Peyer's patch (tissue), 4 donors: Measurements from ENCODE around the gene NSFL1C. TPM values are rescaled to one million over a fixed set of nuclear protein-coding genes. Genes with fewer than 3 reads are reported as not detected.

Experiments used
- DNase-seq, 3 donors: peaks; one replicate each; pipeline ENCODE4 v3.0.0-alpha.2; 2017 to 2019
- H3K27ac ChIP-seq, 4 donors: fragments of 200-600 bp; sonication (generic); one replicate each; pipeline ENCODE4 v1.5.1; 2016 to 2019
- H3K27me3 ChIP-seq, 2 donors: fragments of 200-600 bp; sonication (generic); one replicate each; pipeline ENCODE4 v1.5.1; 2019
- H3K36me3 ChIP-seq, 3 donors: fragments of 200-600 bp; sonication (generic); one replicate each; pipeline ENCODE4 v1.5.1; 2016 to 2019
- H3K4me1 ChIP-seq, 4 donors: fragments of 200-600 bp; sonication (generic); one replicate each; pipeline ENCODE4 v1.5.1; 2016 to 2019
- H3K4me3 ChIP-seq, 4 donors: fragments of 200-600 bp; sonication (generic); 1 replicate in 3 of 4; 2 replicates in 1 of 4; pipeline ENCODE4 v1.5.1; 2016 to 2019; ENCODE audit warnings: mild to moderate bottlenecking in 1 of 4
- H3K9me3 ChIP-seq, 4 donors: fragments of 200-600 bp; sonication (generic); one replicate each; pipeline ENCODE4 v1.5.1; 2016 to 2019; ENCODE audit warnings: mild to moderate bottlenecking in 1 of 4
- CTCF ChIP-seq, 6 experiments: fragments of 450-650 bp in 4 of 6; fragments of 200-600 bp in 2 of 6; sonication (generic) in 1 of 6; IDR thresholded peaks; one replicate each; pipeline ENCODE4 v1.5.1; 2017 to 2019; ENCODE audit warnings: antibody characterized with exemption in 6 of 6, mild to moderate bottlenecking in 3 of 6, moderate library complexity in 1 of 6
- POLR2A ChIP-seq, 2 donors: fragments of 450-650 bp; IDR thresholded peaks; one replicate each; pipeline ENCODE4 v1.5.1; 2017; ENCODE audit warnings: antibody characterized with exemption in 2 of 2, mild to moderate bottlenecking in 2 of 2, moderate library complexity in 2 of 2
- total RNA-seq, 4 donors: library from RNA; depleted of rRNA; stranded (reverse); fragments of >200 nt; gene quantifications; one replicate each; pipeline ENCODE4 v1.1.0, GENCODE V29; 2016

NSFL1C gene
- total RNA-seq, 4 donors from 2014 or later = 49.9 to 82.5 (median 59.8) TPM

GRCh38 chr20:1473246-1474220, 6.9 kb upstream of the NSFL1C start:
- peak overlapping the region in 1 of 4 donors; percentile 52 for H3K27ac ChIP-seq
- H3K4me1 ChIP-seq = peaks cover 0 to 31% (median 4%) of the 10 kb centered on the region in 4 donors
- no peak for TF ChIP-seq CTCF (IDR thresholded peaks at IDR 0.05)
- H3K4me3 ChIP-seq = no peak overlapping the region
- no peaks in the 10 kb centered on the region for H3K27me3 ChIP-seq
- H3K9me3 ChIP-seq = no peaks in the 10 kb centered on the region
- H3K36me3 ChIP-seq = no peaks in the 10 kb centered on the region
- no peak for DNase-seq

DNA sequence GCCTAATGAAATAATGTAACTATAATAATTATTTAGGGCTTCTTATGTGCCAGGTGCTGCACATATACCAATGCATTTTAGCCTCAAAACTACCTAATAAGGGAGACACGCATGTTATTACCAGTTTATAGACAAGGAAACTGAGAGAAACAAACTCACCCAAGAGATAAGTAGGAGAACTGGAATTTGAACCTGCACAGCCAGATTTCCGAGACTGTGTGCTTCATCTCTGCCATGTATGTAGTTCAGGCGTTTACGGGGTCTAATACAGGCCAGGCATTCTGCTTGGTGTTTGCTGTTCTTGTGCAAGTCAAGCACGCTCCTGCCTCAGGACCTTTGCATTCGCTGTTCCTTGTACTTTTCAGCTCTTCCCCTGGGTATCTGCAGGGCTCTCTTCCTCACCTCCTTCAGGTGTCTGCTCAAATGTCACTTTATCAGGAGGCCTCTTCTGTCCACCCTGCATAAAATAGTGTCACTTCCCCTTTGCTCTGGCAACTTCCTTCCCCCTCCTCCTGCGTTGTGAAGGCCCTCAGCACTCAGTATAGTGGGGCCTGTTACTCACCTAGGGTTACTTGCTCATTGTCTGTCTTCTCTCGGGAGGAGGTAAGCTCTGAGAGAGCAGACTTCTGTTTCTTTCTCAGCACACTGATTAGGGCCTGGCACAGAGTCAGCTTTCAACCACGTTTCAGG, 6.1 kb upstream of the NSFL1C start:
- Histone ChIP-seq H3K4me1 (peaks cover 0 to 38% (median 4%) of the 10 kb centered on the region in 4 donors), H3K9me3 (no peaks in the 10 kb centered on the region), H3K27ac (peak overlapping the region in 1 of 4 donors; percentile 52), H3K36me3 (no peaks in the 10 kb centered on the region), H3K27me3 (no peaks in the 10 kb centered on the region), H3K4me3 (no peak overlapping the region)
- TF ChIP-seq POLR2A (IDR thresholded peaks at IDR 0.05) (no peak), CTCF (IDR thresholded peaks at IDR 0.05) (no peak)
- peak in 1 of 3 donors; percentile 32 for DNase-seq

DNA sequence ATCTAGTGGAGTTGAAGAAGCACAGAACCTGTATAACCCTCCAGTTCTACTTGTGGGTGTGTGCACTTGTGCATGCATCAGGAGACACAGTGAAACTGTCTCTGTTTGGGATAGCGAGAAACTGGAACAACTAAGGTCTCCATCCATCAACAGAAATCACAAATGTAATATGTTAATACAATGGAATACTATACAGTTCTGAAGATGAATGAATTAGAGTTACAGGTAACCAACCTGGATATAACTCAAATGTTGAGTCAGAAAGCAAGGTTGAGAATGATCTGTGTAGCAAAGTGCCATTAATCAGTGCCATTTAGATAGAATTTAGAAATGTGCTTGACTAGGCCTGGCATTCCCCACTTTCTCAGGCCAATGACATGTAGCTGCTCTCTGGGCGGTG, 4.6 kb upstream of the NSFL1C start:
- Histone ChIP-seq H3K9me3 (no peaks in the 10 kb centered on the region), H3K4me1 (peaks cover 0 to 43% (median 7%) of the 10 kb centered on the region in 4 donors), H3K4me3 (no peak overlapping the region), H3K36me3 (no peaks in the 10 kb centered on the region), H3K27me3 (no peaks in the 10 kb centered on the region), H3K27ac (no peak overlapping the region)
- TF ChIP-seq POLR2A (IDR thresholded peaks at IDR 0.05) = no peak
- TF ChIP-seq CTCF (IDR thresholded peaks at IDR 0.05) = no peak
- no peak for DNase-seq

GRCh38 chr20:1469925-1470571, 3.4 kb upstream of the NSFL1C start:
- Histone ChIP-seq H3K9me3 (no peaks in the 10 kb centered on the region), H3K4me3 (no peak overlapping the region), H3K27ac (peak overlapping the region in 1 of 4 donors; percentile 16), H3K4me1 (peaks cover 4 to 54% (median 14%) of the 10 kb centered on the region in 4 donors), H3K36me3 (no peaks in the 10 kb centered on the region), H3K27me3 (no peaks in the 10 kb centered on the region)
- TF ChIP-seq CTCF (IDR thresholded peaks at IDR 0.05) = peak; percentile 21 to 91 (median 72)
- no peak for TF ChIP-seq POLR2A (IDR thresholded peaks at IDR 0.05)
- DNase-seq = peak; percentile 57 to 92 (median 88)

GRCh38 chr20:1469306-1469905, 2.8 kb upstream of the NSFL1C start:
- H3K27me3 ChIP-seq = no peaks in the 10 kb centered on the region
- H3K4me1 ChIP-seq = peaks cover 4 to 60% (median 16%) of the 10 kb centered on the region in 4 donors
- TF ChIP-seq POLR2A (IDR thresholded peaks at IDR 0.05) (no peak), CTCF (IDR thresholded peaks at IDR 0.05) (no peak)
- no peak for DNase-seq
- peak overlapping the region in 1 of 4 donors; percentile 48 for H3K27ac ChIP-seq
- peaks cover 0 to under 1% (median 0%) of the 10 kb centered on the region in 3 donors for H3K36me3 ChIP-seq
- no peaks in the 10 kb centered on the region for H3K9me3 ChIP-seq
- no peak overlapping the region for H3K4me3 ChIP-seq
